GM18517 (cell line): Measurements from ENCODE around the gene CRACDL.

Experiments used
- ATAC-seq: cut with Tn5 transposase; IDR thresholded peaks from one replicate; pipeline ENCODE4 v1.9.1; 2021; ENCODE audit warnings: mild to moderate bottlenecking, moderate library complexity; ENCODE audit not compliant: unreplicated experiment

The CRACDL gene

GRCh38 chr2:98935777-98936352 lies at the start of gene CRACDL:
TSS of gene CRACDL (minus strand) at chr2:98936225. CDS start at chr2:98846800, 89,425 bp downstream.
- no peak for ATAC-seq

GRCh38 chr2:98975611-98976010 lies 39.6 kb upstream of the CRACDL start:
- no peak for ATAC-seq

GRCh38 chr2:98972582-98973167 lies 36.6 kb upstream of the CRACDL start:
- no peak for ATAC-seq

- no peak for ATAC-seq
Measured at GRCh38 chr2:98959810-98960507, 23.9 kb upstream of the CRACDL start.

GRCh38 chr2:98952966-98953365 lies 16.9 kb upstream of the CRACDL start:
- no peak for ATAC-seq

- no peak for ATAC-seq
Measured at GRCh38 chr2:98948956-98949739, 13.1 kb upstream of the CRACDL start.

- no peak for ATAC-seq
Measured at GRCh38 chr2:98947554-98947953, 11.5 kb upstream of the CRACDL start.

- no peak for ATAC-seq
Measured at GRCh38 chr2:98946855-98947254, 10.8 kb upstream of the CRACDL start.

GRCh38 chr2:98944775-98945174 lies 8.8 kb upstream of the CRACDL start:
- no peak for ATAC-seq

- ATAC-seq = no peak
Measured at GRCh38 chr2:98940102-98940501, 4.1 kb upstream of the CRACDL start.

- ATAC-seq = no peak
Measured at GRCh38 chr2:98937906-98938305, 1.9 kb upstream of the CRACDL start.

GRCh38 chr2:98936353-98937351 lies 627 bp upstream of the CRACDL start:
- ATAC-seq = no peak

- no peak for ATAC-seq
Measured at GRCh38 chr2:98935111-98935770, 784 bp downstream of the CRACDL start.

- no peak for ATAC-seq
Measured at GRCh38 chr2:98932778-98933343, 3.2 kb downstream of the CRACDL start.

- ATAC-seq = no peak
Measured at GRCh38 chr2:98932164-98932563, 3.9 kb downstream of the CRACDL start.

GRCh38 chr2:98931596-98931995 lies 4.4 kb downstream of the CRACDL start:
- no peak for ATAC-seq

- no peak for ATAC-seq
Measured at GRCh38 chr2:98929920-98930319, 6.1 kb downstream of the CRACDL start.

- ATAC-seq = no peak
Measured at GRCh38 chr2:98928242-98928641, 7.8 kb downstream of the CRACDL start.

- ATAC-seq = no peak
Measured at GRCh38 chr2:98927027-98927426, 9.0 kb downstream of the CRACDL start.

- no peak for ATAC-seq
Measured at GRCh38 chr2:98926601-98927000, 9.4 kb downstream of the CRACDL start.
